Endothelial cell of umbilical vein (primary cell): ENCODE measurements around the gene FAM124B. TPM values are rescaled to one million over a fixed set of nuclear protein-coding genes. Genes with fewer than 3 reads are reported as not detected.

Source experiments
- BruUV-seq: library from RNA; stranded (reverse); fragments of 400-500 nt; replicated peaks from 2 replicates; lab custom pipeline; 2021; lab: Mats Ljungman, UMichigan
- CTCF ChIA-PET: fragments of 300-600, 350-600 bp; sonication (Branson Sonifier 250); formaldehyde crosslinking; loops from one replicate; lab custom pipeline; 2021; ENCODE audit warnings: antibody characterized with exemption, inconsistent platforms; lab: Charles Lee
- POLR2A ChIA-PET: fragments of 300-600, 350-600 bp; sonication (Branson Sonifier 250); formaldehyde crosslinking; loops from one replicate; lab custom pipeline; 2021; ENCODE audit warnings: antibody characterized with exemption, inconsistent platforms; lab: Charles Lee
- DNase-seq: peaks from one replicate; pipeline ENCODE4 v3.0.0-alpha.2; 2011; ENCODE audit warnings: low read depth, low spot score
- FAIRE-seq: peaks from 2 replicates; lab custom pipeline; 2011; peaks lifted over from hg19 to GRCh38; lab: Jason Lieb, UNC
- H2AFZ ChIP-seq: 2 replicates; pipeline ENCODE4 v1.6.0; 2012; ENCODE audit warnings: low read depth, low read length, control low read depth, inconsistent platforms
- H3K27ac ChIP-seq: 2 replicates; pipeline ENCODE4 v1.5.1; 2011; ENCODE audit warnings: low read depth, mild to moderate bottlenecking, control low read depth, low read length, moderate library complexity; ENCODE audit not compliant: insufficient read depth
- H3K27me3 ChIP-seq, 2 experiments: 2 replicates each; pipeline versions ENCODE4 v1.6.0 to v1.6.1; 2011; ENCODE audit warnings: low read length in 2 of 2, mixed read lengths in 1 of 2; ENCODE audit not compliant: control insufficient read depth in 2 of 2, insufficient read depth in 2 of 2
- H3K36me3 ChIP-seq, 2 experiments: 2 replicates in 1 of 2; 3 replicates in 1 of 2; pipeline ENCODE4 v1.5.1; 2011; ENCODE audit warnings: low read length in 2 of 2, mild to moderate bottlenecking in 1 of 2, moderate library complexity in 1 of 2; ENCODE audit not compliant: control insufficient read depth in 2 of 2, insufficient read depth in 2 of 2; ENCODE audit errors: extremely low read depth in 1 of 2
- H3K4me1 ChIP-seq: 3 replicates; pipeline ENCODE4 v1.5.1; 2011; ENCODE audit warnings: mild to moderate bottlenecking, low read length; ENCODE audit not compliant: control insufficient read depth, insufficient read depth; ENCODE audit errors: extremely low read depth
- H3K4me2 ChIP-seq: 2 replicates; pipeline ENCODE4 v1.6.1; 2011; ENCODE audit warnings: low read length, control low read depth, mixed read lengths; ENCODE audit not compliant: insufficient read depth
- H3K4me3 ChIP-seq, 3 experiments: fragments of 200-600 bp in 1 of 3; sonication (generic), shearing (Covaris generic) in 1 of 3; replicated peaks in 1 of 3; 2 replicates each; pipeline ENCODE4 v1.5.1; 2011 to 2016; ENCODE audit warnings: control low read depth in 3 of 3, low read length in 3 of 3, mild to moderate bottlenecking in 2 of 3, inconsistent platforms in 1 of 3, low read depth in 1 of 3, moderate library complexity in 1 of 3; ENCODE audit not compliant: insufficient read depth in 1 of 3
- H3K79me2 ChIP-seq: 2 replicates; pipeline ENCODE4 v1.6.0; 2012; ENCODE audit warnings: low read length, inconsistent platforms; ENCODE audit not compliant: control insufficient read depth, insufficient read depth
- H3K9ac ChIP-seq: replicated peaks from 2 replicates; pipeline ENCODE3; 2011; ENCODE audit warnings: low read length, control low read depth; ENCODE audit not compliant: insufficient read depth; ENCODE audit errors: extremely low read depth
- H3K9me1 ChIP-seq: replicated peaks from 3 replicates; pipeline ENCODE4 v1.6.0; 2011; ENCODE audit warnings: mild to moderate bottlenecking, low read length; ENCODE audit not compliant: control insufficient read depth, insufficient read depth; ENCODE audit errors: extremely low read depth
- H3K9me3 ChIP-seq: replicated peaks from 2 replicates; pipeline ENCODE4 v1.5.1; 2012; ENCODE audit warnings: low read length, inconsistent platforms; ENCODE audit not compliant: control insufficient read depth, insufficient read depth
- H4K20me1 ChIP-seq: replicated peaks from 2 replicates; pipeline ENCODE3; 2011; ENCODE audit warnings: mild to moderate bottlenecking, low read length; ENCODE audit not compliant: control insufficient read depth, insufficient read depth; ENCODE audit errors: extremely low read depth
- CTCF ChIP-seq, 2 donors: IDR thresholded peaks; 1 replicate in 1 of 2; 2 replicates in 1 of 2; pipeline ENCODE4 v1.5.1; 2011; ENCODE audit warnings: low read length in 2 of 2, mild to moderate bottlenecking in 2 of 2, moderate library complexity in 2 of 2, control low read depth in 1 of 2, inconsistent platforms in 1 of 2, low read depth in 1 of 2; ENCODE audit not compliant: insufficient read depth in 1 of 2; ENCODE audit errors: extremely low read depth in 1 of 2
- EZH2 ChIP-seq: IDR thresholded peaks from 2 replicates; pipeline ENCODE4 v1.6.1; 2012; ENCODE audit warnings: borderline replicate concordance, low read depth, mild to moderate bottlenecking, moderate library complexity, low read length, inconsistent platforms; ENCODE audit not compliant: severe bottlenecking
- FOS ChIP-seq: IDR thresholded peaks from 2 replicates; pipeline ENCODE4 v1.6.1; 2011; ENCODE audit warnings: mild to moderate bottlenecking, low read length, moderate library complexity, borderline replicate concordance; ENCODE audit not compliant: insufficient read depth
- GATA2 ChIP-seq: IDR thresholded peaks from 2 replicates; pipeline ENCODE4 v1.7.0; 2011; ENCODE audit warnings: low read depth, mild to moderate bottlenecking, moderate library complexity, mixed read lengths, low read length; ENCODE audit not compliant: insufficient read length, insufficient read depth
- JUN ChIP-seq: IDR thresholded peaks from 2 replicates; pipeline ENCODE4 v1.6.1; 2011; ENCODE audit warnings: borderline replicate concordance, low read depth; ENCODE audit not compliant: insufficient read length, insufficient read depth
- MAX ChIP-seq: IDR thresholded peaks from 2 replicates; pipeline ENCODE4 v1.6.1; 2011; ENCODE audit not compliant: insufficient read depth, insufficient read length
- MYC ChIP-seq: IDR thresholded peaks from one replicate; pipeline ENCODE4 v1.6.1; 2011; ENCODE audit warnings: mild to moderate bottlenecking, low read depth, low read length
- POLR2A ChIP-seq: IDR thresholded peaks from 2 replicates; pipeline ENCODE4 v1.6.1; 2012; ENCODE audit warnings: low read depth, mild to moderate bottlenecking, control low read depth, low read length
- POLR2AphosphoS5 ChIP-seq: IDR thresholded peaks from 2 replicates; pipeline ENCODE4 v1.6.1; 2012; ENCODE audit warnings: low read depth, mild to moderate bottlenecking, control low read depth, low read length, moderate library complexity; ENCODE audit not compliant: insufficient read depth
- dilution Hi-C: fragments of 300-500 bp; cut with MboI; formaldehyde crosslinking; loops from one replicate; pipeline ENCODE4 v1.15.0; 2019; ENCODE audit warnings: low sequenced_read_pairs; ENCODE audit not compliant: extremely low pct_ligation_motif_present
- intact Hi-C: fragments of 100-400 bp; cut with micrococcal nuclease; formaldehyde crosslinking; loops from one replicate; pipeline ENCODE4 v1.10.0; 2022
- polyA plus RNA-seq, 4 experiments: library from polyadenylated mRNA; depleted of rRNA in 3 of 4; stranded (reverse) in 3 of 4; unstranded in 1 of 4; fragments of >200 nt; gene quantifications; 2 replicates each; pipeline versions ENCODE4 v1.2.1 to v1.2.3, GENCODE V29; 2011 to 2012; ENCODE audit warnings: missing spikeins in 1 of 4
- total RNA-seq: library from RNA; stranded (reverse); gene quantifications from 2 replicates; pipeline ENCODE4 v1.2.3, GENCODE V29; 2021

Gene FAM124B
- total and polyA plus RNA-seq, 2 donors (not counting 3 experiments of a cell fraction or from before 2014, with no cell fraction given): 82.0 to 119 TPM

GRCh38 chr2:224378701-224379097 lies 23.2 kb downstream of the FAM124B start:
- H3K4me1 ChIP-seq: no peaks in the 10 kb centered on the region
- peaks cover 11% of the 10 kb centered on the region for H4K20me1 ChIP-seq
- dilution Hi-C loops: no loop called here
- no peak overlapping the region for H3K9ac ChIP-seq
- no TSS peak for BruUV-seq
- intact Hi-C loops: no loop called here
- H2AFZ ChIP-seq: no peak overlapping the region
- H3K4me3 ChIP-seq: no peak overlapping the region
- no peak for DNase-seq
- ChIA-PET POLR2A (no interaction called here), CTCF (interaction anchor here (1.7 to 2.2 kb wide), 2 partner anchors 10 kb away, joined by 6 to 11 read pairs; no protein-coding TSS in a partner anchor)
- no peak for FAIRE-seq
- no peak overlapping the region for H3K27ac ChIP-seq
- peaks cover 24% of the 10 kb centered on the region for H3K79me2 ChIP-seq
- no peaks in the 10 kb centered on the region for H3K27me3 ChIP-seq
- H3K36me3 ChIP-seq: peaks cover 7 to 23% of the 10 kb centered on the region in 2 experiments
- no peak overlapping the region for H3K4me2 ChIP-seq
- H3K9me1 ChIP-seq: no peaks in the 10 kb centered on the region
- TF ChIP-seq POLR2A (no peak), CTCF (IDR thresholded peaks at IDR 0.05; ENCODE audit: extremely low read depth in 1 of 2, insufficient read depth in 1 of 2, low read depth in 1 of 2, low read length in 2 of 2) (no peak), FOS (no peak), POLR2AphosphoS5 (no peak), MAX (no peak), MYC (no peak), JUN (no peak), GATA2 (no peak), EZH2 (no peak)
- H3K9me3 ChIP-seq: no peaks in the 10 kb centered on the region
